GM23338 (cell line): Measurements from ENCODE around the gene CST9L. TPM values are rescaled to one million over a fixed set of nuclear protein-coding genes. Genes with fewer than 3 reads are reported as not detected.

Experiments used
- ATAC-seq: fragments of 200-7000 bp; cut with Tn5 transposase; 3 replicates; pipeline ENCODE4 v1.9.1; 2020
- DNase-seq: peaks from one replicate; pipeline ENCODE4 v3.0.0-alpha.2; 2015; ENCODE audit warnings: low spot score
- H2AFZ ChIP-seq: fragments of 200-600 bp; sonication (generic); 2 replicates; pipeline ENCODE4 v1.8.0; 2016; ENCODE audit warnings: antibody characterized with exemption, mild to moderate bottlenecking, moderate library complexity
- H3F3A ChIP-seq: fragments of 200-600 bp; sonication (generic); replicated peaks from 2 replicates; pipeline ENCODE4 v1.8.0; 2017; ENCODE audit warnings: antibody characterized with exemption, mixed run types, low read depth
- H3K27ac ChIP-seq: fragments of 200-600 bp; sonication (generic); 2 replicates; pipeline ENCODE4 v1.6.1; 2016; ENCODE audit warnings: low read depth
- H3K27me3 ChIP-seq: fragments of 200-600 bp; sonication (generic); 2 replicates; pipeline ENCODE4 v1.8.0; 2016; ENCODE audit warnings: mild to moderate bottlenecking, mixed run types, moderate library complexity; ENCODE audit not compliant: insufficient read depth
- H3K36me3 ChIP-seq: fragments of 200-600 bp; sonication (generic); 2 replicates; pipeline ENCODE4 v1.8.0; 2016; ENCODE audit warnings: mild to moderate bottlenecking; ENCODE audit not compliant: insufficient read depth
- H3K4me1 ChIP-seq: fragments of 200-600 bp; sonication (generic); 2 replicates; pipeline ENCODE4 v1.8.0; 2016; ENCODE audit warnings: mild to moderate bottlenecking, moderate library complexity; ENCODE audit not compliant: insufficient read depth
- H3K4me2 ChIP-seq: fragments of 200-600 bp; sonication (generic); 2 replicates; pipeline ENCODE4 v1.7.1; 2017; ENCODE audit warnings: mixed run types
- H3K4me3 ChIP-seq: fragments of 200-600 bp; sonication (generic); 2 replicates; pipeline ENCODE4 v1.6.1; 2016; ENCODE audit warnings: mixed run types
- H3K79me2 ChIP-seq: fragments of 200-600 bp; sonication (generic); replicated peaks from 2 replicates; pipeline ENCODE4 v1.8.0; 2017; ENCODE audit warnings: mild to moderate bottlenecking; ENCODE audit not compliant: insufficient read depth
- H3K9me2 ChIP-seq: fragments of 200-600 bp; sonication (generic); 2 replicates; pipeline ENCODE4 v1.8.0; 2017; ENCODE audit not compliant: insufficient read depth
- H4K20me1 ChIP-seq: fragments of 200-600 bp; sonication (generic); replicated peaks from 2 replicates; pipeline ENCODE4 v1.8.0; 2017; ENCODE audit warnings: mild to moderate bottlenecking; ENCODE audit not compliant: insufficient read depth
- H3K27ac Mint-ChIP-seq: 2 replicates; pipeline ENCODE4 v1.8.0; 2020; ENCODE audit warnings: inconsistent platforms, mild to moderate bottlenecking, moderate library complexity, mixed read lengths
- H3K27me3 Mint-ChIP-seq: 3 replicates; pipeline ENCODE4 v1.8.0; 2022; ENCODE audit warnings: low read depth, mild to moderate bottlenecking, moderate library complexity, mixed read lengths, inconsistent platforms; ENCODE audit not compliant: insufficient read depth, poor library complexity
- H3K36me3 Mint-ChIP-seq: 3 replicates; pipeline ENCODE4 v1.8.0; 2021; ENCODE audit warnings: low read depth, mild to moderate bottlenecking, inconsistent platforms, moderate library complexity, mixed read lengths
- H3K4me1 Mint-ChIP-seq: 3 replicates; pipeline ENCODE4 v1.8.0; 2020; ENCODE audit warnings: mild to moderate bottlenecking, inconsistent platforms, mixed read lengths
- H3K4me3 Mint-ChIP-seq: 3 replicates; pipeline ENCODE4 v1.8.0; 2021; ENCODE audit warnings: moderate library complexity, mild to moderate bottlenecking, inconsistent platforms, mixed read lengths
- H3K9me3 Mint-ChIP-seq: 3 replicates; pipeline ENCODE4 v1.8.0; 2020; ENCODE audit warnings: moderate library complexity, mild to moderate bottlenecking, inconsistent platforms, mixed read lengths
- CREB1 ChIP-seq: fragments of 250-450 bp; sonication (Bioruptor Pico); IDR thresholded peaks from 2 replicates; pipeline ENCODE4 v1.5.0; 2020; ENCODE audit warnings: low read depth, mild to moderate bottlenecking, moderate library complexity
- EZH2 ChIP-seq: fragments of 200-600 bp; sonication (generic); IDR thresholded peaks from one replicate; pipeline ENCODE4 v1.8.0; 2017; ENCODE audit warnings: antibody characterized with exemption, mild to moderate bottlenecking, low read depth; ENCODE audit not compliant: unreplicated experiment
- EZH2phosphoT487 ChIP-seq: fragments of 200-600 bp; sonication (generic); IDR thresholded peaks from one replicate; pipeline ENCODE4 v1.8.1; 2018; ENCODE audit warnings: antibody characterized with exemption; ENCODE audit not compliant: unreplicated experiment
- JUNB ChIP-seq: IDR thresholded peaks from one replicate; pipeline ENCODE4 v1.6.1; 2016; ENCODE audit warnings: antibody characterized with exemption; ENCODE audit not compliant: unreplicated experiment
- NANOG ChIP-seq: IDR thresholded peaks from 2 replicates; pipeline ENCODE4 v1.6.1; 2016; ENCODE audit warnings: antibody characterized with exemption, borderline replicate concordance
- POLR2AphosphoS5 ChIP-seq: IDR thresholded peaks from 2 replicates; pipeline ENCODE4 v1.6.1; 2016; ENCODE audit warnings: antibody characterized with exemption, low read depth
- STAT1 ChIP-seq: IDR thresholded peaks from one replicate; pipeline ENCODE4 v1.6.1; 2016; ENCODE audit warnings: antibody characterized with exemption; ENCODE audit not compliant: unreplicated experiment
- ZNF114 ChIP-seq: fragments of 250-450 bp; sonication (Bioruptor Pico); IDR thresholded peaks from 2 replicates; pipeline ENCODE4 v1.5.0; 2020; ENCODE audit warnings: mild to moderate bottlenecking, moderate library complexity
- ZNF331 ChIP-seq: fragments of 250-450 bp; sonication (Bioruptor Pico); IDR thresholded peaks from 2 replicates; pipeline ENCODE4 v1.5.0; 2020; ENCODE audit warnings: low read depth, mild to moderate bottlenecking, moderate library complexity
- polyA plus RNA-seq: library from polyadenylated mRNA; unstranded; fragments of >200 nt; fragmentation: Nextera tagmentation; extraction: Ambion mirVana; gene quantifications from 2 replicates; pipeline ENCODE4 v1.2.1, GENCODE V29; 2016
- total RNA-seq: library from RNA; depleted of rRNA; stranded (reverse); fragments of >200 nt; shearing (Covaris generic); gene quantifications from 2 replicates; pipeline ENCODE4 v1.2.3, GENCODE V29; 2014
- TF ChIP-seq, protein P1 (sequence below): IDR thresholded peaks from one replicate; pipeline ENCODE4 v1.6.1; 2018; ENCODE audit warnings: antibody characterized with exemption; ENCODE audit not compliant: unreplicated experiment
- TF ChIP-seq, protein P2 (sequence below), 2 experiments: fragments of 200-600 bp in 1 of 2; sonication (generic) in 1 of 2; conservative IDR thresholded peaks; 2 replicates each; pipeline versions ENCODE4 v1.5.1 to v1.6.1; 2016 to 2017; ENCODE audit warnings: antibody characterized with exemption in 2 of 2, low read depth in 2 of 2, mild to moderate bottlenecking in 2 of 2, moderate library complexity in 1 of 2
- TF ChIP-seq, protein P3 (sequence below): fragments of 250-450 bp; sonication (Bioruptor Pico); IDR thresholded peaks from 2 replicates; pipeline ENCODE4 v1.5.0; 2020; ENCODE audit warnings: mild to moderate bottlenecking, moderate library complexity
- TF ChIP-seq, protein P4 (sequence below): IDR thresholded peaks from 2 replicates; pipeline ENCODE4 v1.6.1; 2016; ENCODE audit warnings: antibody characterized with exemption

Gene CST9L
- total and polyA plus RNA-seq, 2 experiments from 2014 or later = not detected

DNA sequence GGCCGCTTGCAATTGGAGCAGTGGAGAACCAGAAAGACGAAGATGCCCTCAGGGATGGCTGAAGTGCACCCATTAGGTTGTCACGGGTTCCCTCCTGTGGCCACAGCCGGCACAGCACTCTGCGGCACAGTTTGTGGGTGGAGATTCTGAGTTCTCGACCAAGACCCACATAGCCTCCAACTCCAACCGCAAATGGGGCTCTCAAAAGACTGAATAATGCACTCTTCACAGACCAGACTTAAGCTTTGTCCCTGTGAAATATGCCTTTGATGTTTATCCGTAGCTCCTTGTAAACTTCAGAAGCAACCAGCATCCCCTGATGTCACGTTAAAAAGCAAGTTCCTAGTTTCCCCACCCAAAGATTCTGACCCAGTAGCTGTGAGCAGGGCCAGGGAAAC lies 38.4 kb upstream of the CST9L start:
- Mint-ChIP-seq H3K27me3 (peaks cover 4% of the 10 kb centered on the region), H3K4me3 (no peak overlapping the region), H3K36me3 (no peaks in the 10 kb centered on the region), H3K4me1 (peaks cover 14% of the 10 kb centered on the region), H3K9me3 (no peaks in the 10 kb centered on the region; the same call in 2 of the 3 replicates), H3K27ac (no peak overlapping the region)
- peak; percentile 94 for DNase-seq
- H3K36me3 ChIP-seq = no peaks in the 10 kb centered on the region
- no peaks in the 10 kb centered on the region for H3K27me3 ChIP-seq
- H3K27ac ChIP-seq = no peak overlapping the region
- H3F3A ChIP-seq = no peaks in the 10 kb centered on the region
- no peaks in the 10 kb centered on the region for H3K79me2 ChIP-seq
- no peaks in the 10 kb centered on the region for H4K20me1 ChIP-seq
- H3K4me1 ChIP-seq = peaks cover 6% of the 10 kb centered on the region; the same call in 1 of the 2 replicates
- peak; percentile 89 for ATAC-seq
- H3K9me2 ChIP-seq = no peaks in the 10 kb centered on the region; the same call in 1 of the 2 replicates
- H3K4me3 ChIP-seq = no peak overlapping the region
- TF ChIP-seq, protein P1, sequence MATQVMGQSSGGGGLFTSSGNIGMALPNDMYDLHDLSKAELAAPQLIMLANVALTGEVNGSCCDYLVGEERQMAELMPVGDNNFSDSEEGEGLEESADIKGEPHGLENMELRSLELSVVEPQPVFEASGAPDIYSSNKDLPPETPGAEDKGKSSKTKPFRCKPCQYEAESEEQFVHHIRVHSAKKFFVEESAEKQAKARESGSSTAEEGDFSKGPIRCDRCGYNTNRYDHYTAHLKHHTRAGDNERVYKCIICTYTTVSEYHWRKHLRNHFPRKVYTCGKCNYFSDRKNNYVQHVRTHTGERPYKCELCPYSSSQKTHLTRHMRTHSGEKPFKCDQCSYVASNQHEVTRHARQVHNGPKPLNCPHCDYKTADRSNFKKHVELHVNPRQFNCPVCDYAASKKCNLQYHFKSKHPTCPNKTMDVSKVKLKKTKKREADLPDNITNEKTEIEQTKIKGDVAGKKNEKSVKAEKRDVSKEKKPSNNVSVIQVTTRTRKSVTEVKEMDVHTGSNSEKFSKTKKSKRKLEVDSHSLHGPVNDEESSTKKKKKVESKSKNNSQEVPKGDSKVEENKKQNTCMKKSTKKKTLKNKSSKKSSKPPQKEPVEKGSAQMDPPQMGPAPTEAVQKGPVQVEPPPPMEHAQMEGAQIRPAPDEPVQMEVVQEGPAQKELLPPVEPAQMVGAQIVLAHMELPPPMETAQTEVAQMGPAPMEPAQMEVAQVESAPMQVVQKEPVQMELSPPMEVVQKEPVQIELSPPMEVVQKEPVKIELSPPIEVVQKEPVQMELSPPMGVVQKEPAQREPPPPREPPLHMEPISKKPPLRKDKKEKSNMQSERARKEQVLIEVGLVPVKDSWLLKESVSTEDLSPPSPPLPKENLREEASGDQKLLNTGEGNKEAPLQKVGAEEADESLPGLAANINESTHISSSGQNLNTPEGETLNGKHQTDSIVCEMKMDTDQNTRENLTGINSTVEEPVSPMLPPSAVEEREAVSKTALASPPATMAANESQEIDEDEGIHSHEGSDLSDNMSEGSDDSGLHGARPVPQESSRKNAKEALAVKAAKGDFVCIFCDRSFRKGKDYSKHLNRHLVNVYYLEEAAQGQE = no peak
- TF ChIP-seq EZH2 = no peak
- no peak for TF ChIP-seq NANOG
- no peak for TF ChIP-seq CREB1 (CRISPR knock-in tag)
- TF ChIP-seq STAT1 = no peak
- TF ChIP-seq, protein P2, sequence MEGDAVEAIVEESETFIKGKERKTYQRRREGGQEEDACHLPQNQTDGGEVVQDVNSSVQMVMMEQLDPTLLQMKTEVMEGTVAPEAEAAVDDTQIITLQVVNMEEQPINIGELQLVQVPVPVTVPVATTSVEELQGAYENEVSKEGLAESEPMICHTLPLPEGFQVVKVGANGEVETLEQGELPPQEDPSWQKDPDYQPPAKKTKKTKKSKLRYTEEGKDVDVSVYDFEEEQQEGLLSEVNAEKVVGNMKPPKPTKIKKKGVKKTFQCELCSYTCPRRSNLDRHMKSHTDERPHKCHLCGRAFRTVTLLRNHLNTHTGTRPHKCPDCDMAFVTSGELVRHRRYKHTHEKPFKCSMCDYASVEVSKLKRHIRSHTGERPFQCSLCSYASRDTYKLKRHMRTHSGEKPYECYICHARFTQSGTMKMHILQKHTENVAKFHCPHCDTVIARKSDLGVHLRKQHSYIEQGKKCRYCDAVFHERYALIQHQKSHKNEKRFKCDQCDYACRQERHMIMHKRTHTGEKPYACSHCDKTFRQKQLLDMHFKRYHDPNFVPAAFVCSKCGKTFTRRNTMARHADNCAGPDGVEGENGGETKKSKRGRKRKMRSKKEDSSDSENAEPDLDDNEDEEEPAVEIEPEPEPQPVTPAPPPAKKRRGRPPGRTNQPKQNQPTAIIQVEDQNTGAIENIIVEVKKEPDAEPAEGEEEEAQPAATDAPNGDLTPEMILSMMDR (conservative IDR thresholded peaks at IDR 0.05; ENCODE audit: low read depth in 2 of 2) = peak; percentile 90 to 93
- TF ChIP-seq EZH2phosphoT487 = no peak
- TF ChIP-seq, protein P3, sequence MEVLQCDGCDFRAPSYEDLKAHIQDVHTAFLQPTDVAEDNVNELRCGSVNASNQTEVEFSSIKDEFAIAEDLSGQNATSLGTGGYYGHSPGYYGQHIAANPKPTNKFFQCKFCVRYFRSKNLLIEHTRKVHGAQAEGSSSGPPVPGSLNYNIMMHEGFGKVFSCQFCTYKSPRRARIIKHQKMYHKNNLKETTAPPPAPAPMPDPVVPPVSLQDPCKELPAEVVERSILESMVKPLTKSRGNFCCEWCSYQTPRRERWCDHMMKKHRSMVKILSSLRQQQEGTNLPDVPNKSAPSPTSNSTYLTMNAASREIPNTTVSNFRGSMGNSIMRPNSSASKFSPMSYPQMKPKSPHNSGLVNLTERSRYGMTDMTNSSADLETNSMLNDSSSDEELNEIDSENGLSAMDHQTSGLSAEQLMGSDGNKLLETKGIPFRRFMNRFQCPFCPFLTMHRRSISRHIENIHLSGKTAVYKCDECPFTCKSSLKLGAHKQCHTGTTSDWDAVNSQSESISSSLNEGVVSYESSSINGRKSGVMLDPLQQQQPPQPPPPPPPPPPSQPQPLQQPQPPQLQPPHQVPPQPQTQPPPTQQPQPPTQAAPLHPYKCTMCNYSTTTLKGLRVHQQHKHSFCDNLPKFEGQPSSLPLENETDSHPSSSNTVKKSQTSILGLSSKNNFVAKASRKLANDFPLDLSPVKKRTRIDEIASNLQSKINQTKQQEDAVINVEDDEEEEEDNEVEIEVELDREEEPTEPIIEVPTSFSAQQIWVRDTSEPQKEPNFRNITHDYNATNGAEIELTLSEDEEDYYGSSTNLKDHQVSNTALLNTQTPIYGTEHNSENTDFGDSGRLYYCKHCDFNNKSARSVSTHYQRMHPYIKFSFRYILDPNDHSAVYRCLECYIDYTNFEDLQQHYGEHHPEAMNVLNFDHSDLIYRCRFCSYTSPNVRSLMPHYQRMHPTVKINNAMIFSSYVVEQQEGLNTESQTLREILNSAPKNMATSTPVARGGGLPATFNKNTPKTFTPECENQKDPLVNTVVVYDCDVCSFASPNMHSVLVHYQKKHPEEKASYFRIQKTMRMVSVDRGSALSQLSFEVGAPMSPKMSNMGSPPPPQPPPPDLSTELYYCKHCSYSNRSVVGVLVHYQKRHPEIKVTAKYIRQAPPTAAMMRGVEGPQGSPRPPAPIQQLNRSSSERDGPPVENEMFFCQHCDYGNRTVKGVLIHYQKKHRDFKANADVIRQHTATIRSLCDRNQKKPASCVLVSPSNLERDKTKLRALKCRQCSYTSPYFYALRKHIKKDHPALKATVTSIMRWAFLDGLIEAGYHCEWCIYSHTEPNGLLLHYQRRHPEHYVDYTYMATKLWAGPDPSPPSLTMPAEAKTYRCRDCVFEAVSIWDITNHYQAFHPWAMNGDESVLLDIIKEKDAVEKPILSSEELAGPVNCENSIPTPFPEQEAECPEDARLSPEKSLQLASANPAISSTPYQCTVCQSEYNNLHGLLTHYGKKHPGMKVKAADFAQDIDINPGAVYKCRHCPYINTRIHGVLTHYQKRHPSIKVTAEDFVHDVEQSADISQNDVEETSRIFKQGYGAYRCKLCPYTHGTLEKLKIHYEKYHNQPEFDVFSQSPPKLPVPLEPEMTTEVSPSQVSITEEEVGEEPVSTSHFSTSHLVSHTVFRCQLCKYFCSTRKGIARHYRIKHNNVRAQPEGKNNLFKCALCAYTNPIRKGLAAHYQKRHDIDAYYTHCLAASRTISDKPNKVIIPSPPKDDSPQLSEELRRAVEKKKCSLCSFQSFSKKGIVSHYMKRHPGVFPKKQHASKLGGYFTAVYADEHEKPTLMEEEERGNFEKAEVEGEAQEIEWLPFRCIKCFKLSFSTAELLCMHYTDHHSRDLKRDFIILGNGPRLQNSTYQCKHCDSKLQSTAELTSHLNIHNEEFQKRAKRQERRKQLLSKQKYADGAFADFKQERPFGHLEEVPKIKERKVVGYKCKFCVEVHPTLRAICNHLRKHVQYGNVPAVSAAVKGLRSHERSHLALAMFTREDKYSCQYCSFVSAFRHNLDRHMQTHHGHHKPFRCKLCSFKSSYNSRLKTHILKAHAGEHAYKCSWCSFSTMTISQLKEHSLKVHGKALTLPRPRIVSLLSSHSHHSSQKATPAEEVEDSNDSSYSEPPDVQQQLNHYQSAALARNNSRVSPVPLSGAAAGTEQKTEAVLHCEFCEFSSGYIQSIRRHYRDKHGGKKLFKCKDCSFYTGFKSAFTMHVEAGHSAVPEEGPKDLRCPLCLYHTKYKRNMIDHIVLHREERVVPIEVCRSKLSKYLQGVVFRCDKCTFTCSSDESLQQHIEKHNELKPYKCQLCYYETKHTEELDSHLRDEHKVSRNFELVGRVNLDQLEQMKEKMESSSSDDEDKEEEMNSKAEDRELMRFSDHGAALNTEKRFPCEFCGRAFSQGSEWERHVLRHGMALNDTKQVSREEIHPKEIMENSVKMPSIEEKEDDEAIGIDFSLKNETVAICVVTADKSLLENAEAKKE (CRISPR knock-in tag) = peak; percentile 60; the same call in 1 of the 2 replicates
- TF ChIP-seq ZNF114 (CRISPR knock-in tag) = no peak
- TF ChIP-seq, protein P4, sequence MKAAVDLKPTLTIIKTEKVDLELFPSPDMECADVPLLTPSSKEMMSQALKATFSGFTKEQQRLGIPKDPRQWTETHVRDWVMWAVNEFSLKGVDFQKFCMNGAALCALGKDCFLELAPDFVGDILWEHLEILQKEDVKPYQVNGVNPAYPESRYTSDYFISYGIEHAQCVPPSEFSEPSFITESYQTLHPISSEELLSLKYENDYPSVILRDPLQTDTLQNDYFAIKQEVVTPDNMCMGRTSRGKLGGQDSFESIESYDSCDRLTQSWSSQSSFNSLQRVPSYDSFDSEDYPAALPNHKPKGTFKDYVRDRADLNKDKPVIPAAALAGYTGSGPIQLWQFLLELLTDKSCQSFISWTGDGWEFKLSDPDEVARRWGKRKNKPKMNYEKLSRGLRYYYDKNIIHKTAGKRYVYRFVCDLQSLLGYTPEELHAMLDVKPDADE = no peak
- no peak for TF ChIP-seq JUNB
- no peak for TF ChIP-seq POLR2AphosphoS5
- TF ChIP-seq ZNF331 (CRISPR knock-in tag) = no peak
- no peak overlapping the region for H3K4me2 ChIP-seq
- peak overlapping the region; percentile 89 for H2AFZ ChIP-seq
